Breast epithelium (tissue), 3 donors: ENCODE results near the gene ATP6AP2.

ENCODE experiments used
- POLR2A ChIP-seq: fragments of 450-650 bp; IDR thresholded peaks from one replicate; pipeline ENCODE4 v1.6.1; 2016; ENCODE audit warnings: antibody characterized with exemption, mild to moderate bottlenecking, moderate library complexity
- TF ChIP-seq, protein P1 (sequence below), 3 donors: fragments of 450-650 bp; IDR thresholded peaks; one replicate each; pipeline ENCODE4 v1.5.1; 2016 to 2017; ENCODE audit warnings: antibody characterized with exemption in 3 of 3, mild to moderate bottlenecking in 3 of 3, moderate library complexity in 3 of 3

DNA sequence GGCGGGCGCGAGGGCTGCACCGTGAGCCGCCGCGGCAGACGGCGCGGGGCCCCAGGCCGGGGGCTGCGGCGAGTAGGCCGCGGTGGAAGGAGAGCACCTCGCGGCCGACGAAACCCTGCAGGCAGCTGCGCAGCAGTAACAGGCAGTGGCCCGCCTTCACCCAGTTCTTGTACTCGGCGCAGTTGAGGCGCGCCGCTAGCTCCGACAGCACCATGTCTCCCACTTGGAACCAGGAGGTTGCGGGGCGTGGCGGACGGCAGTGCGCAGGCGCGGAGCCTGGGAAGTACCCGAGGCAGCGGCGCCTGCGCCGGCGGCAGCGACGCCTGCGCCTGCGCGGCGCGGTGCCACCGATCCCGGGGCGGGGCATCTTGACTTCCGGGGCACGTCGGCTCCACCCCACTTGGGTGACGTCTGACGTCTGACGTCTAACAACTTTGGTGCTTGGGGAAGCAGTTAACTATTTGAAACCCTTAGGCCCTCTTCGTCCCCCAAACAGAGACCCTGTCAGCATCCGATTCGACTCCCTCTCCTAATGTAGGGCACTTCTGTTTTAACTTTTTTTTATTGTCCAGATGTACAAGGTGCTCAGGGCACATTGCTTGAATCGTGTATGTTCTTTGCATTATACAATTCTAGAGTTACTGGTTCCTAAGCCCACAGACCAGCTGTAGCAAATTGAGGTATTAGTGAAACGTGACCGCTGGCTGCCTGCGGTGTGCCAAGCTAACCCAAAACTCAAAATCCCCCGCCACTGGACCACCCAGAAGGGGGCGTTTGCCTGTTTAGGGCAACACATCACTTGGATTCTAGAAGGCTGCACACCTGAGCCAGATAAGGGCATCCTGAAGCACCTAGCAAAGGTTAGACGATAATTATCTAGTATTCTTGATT, 66.8 kb downstream of the ATP6AP2 start, which contains the start of gene CXorf38:
- TF ChIP-seq, protein P1, sequence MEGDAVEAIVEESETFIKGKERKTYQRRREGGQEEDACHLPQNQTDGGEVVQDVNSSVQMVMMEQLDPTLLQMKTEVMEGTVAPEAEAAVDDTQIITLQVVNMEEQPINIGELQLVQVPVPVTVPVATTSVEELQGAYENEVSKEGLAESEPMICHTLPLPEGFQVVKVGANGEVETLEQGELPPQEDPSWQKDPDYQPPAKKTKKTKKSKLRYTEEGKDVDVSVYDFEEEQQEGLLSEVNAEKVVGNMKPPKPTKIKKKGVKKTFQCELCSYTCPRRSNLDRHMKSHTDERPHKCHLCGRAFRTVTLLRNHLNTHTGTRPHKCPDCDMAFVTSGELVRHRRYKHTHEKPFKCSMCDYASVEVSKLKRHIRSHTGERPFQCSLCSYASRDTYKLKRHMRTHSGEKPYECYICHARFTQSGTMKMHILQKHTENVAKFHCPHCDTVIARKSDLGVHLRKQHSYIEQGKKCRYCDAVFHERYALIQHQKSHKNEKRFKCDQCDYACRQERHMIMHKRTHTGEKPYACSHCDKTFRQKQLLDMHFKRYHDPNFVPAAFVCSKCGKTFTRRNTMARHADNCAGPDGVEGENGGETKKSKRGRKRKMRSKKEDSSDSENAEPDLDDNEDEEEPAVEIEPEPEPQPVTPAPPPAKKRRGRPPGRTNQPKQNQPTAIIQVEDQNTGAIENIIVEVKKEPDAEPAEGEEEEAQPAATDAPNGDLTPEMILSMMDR (IDR thresholded peaks at IDR 0.05) = no peak
- no peak for TF ChIP-seq POLR2A
